Left lobe of liver (tissue), 2 donors: Measurements from ENCODE around the gene SLC9C2. TPM values are rescaled to one million over a fixed set of nuclear protein-coding genes. Genes with fewer than 3 reads are reported as not detected.
A peak's percentile ranks its signal among the peaks of the same experiment; 100 is the strongest.
"Not testable (repeated sequence)": the region's sequence is repeated elsewhere in the genome, so short reads cannot be mapped to it uniquely, and the experiment has no call there.

Experiments used
- ATAC-seq: fragments of 200-7000 bp; cut with Tn5 transposase; one replicate; pipeline ENCODE4 v1.9.1; 2020; ENCODE audit warnings: mild to moderate bottlenecking, moderate library complexity
- DNase-seq: peaks from one replicate; pipeline ENCODE4 v3.0.0-alpha.2; 2020; ENCODE audit warnings: low spot score
- total RNA-seq: library from RNA; stranded (reverse); gene quantifications from one replicate; pipeline ENCODE4 v1.2.1, GENCODE V29; 2021
- donor health status: DM: no; HTN: no; CAD: no; lungs with moderate emphysema.
- donor health status: DM: no; HTN: yes; CAD: no.

The SLC9C2 gene
- not detected for total RNA-seq

- ATAC-seq, result peak; percentile 75
- DNase-seq, result no peak
These were observed at the start of gene SLC9C2 for GRCh38 chr1:173603056-173603591. TSS of gene SLC9C2 (minus strand) at chr1:173603072. CDS start at chr1:173601776, 1,296 bp downstream.

- DNase-seq, result no peak
These were observed 46.2 kb upstream of the SLC9C2 start for GRCh38 chr1:173648880-173649605.

GRCh38 chr1:173646656-173647055 is 43.8 kb upstream of the SLC9C2 start:
- DNase-seq, result no peak

More at GRCh38 chr1:173648880-173649605, 46.2 kb upstream of the SLC9C2 start:
- ATAC-seq, result no peak

GRCh38 chr1:173642450-173643139 is 39.7 kb upstream of the SLC9C2 start:
- ATAC-seq, DNase-seq: not testable (repeated sequence)

More at GRCh38 chr1:173646656-173647055, 43.8 kb upstream of the SLC9C2 start:
- no peak for ATAC-seq

GRCh38 chr1:173639102-173639501 is 36.2 kb upstream of the SLC9C2 start:
- DNase-seq, result no peak
- no peak for ATAC-seq

- ATAC-seq, result no peak
These were observed 35.5 kb upstream of the SLC9C2 start for GRCh38 chr1:173638043-173639021.

GRCh38 chr1:173637236-173638042 is 34.6 kb upstream of the SLC9C2 start:
- not testable (repeated sequence) for DNase-seq, ATAC-seq

More at GRCh38 chr1:173638043-173639021, 35.5 kb upstream of the SLC9C2 start:
- DNase-seq, result no peak

GRCh38 chr1:173635116-173635515 is 32.2 kb upstream of the SLC9C2 start, which contains the start of gene TEX50:
TSS of gene TEX50 (plus strand) at chr1:173635338. CDS start at chr1:173635522, 184 bp downstream.
- ATAC-seq (no peak), DNase-seq (no peak)

- ATAC-seq, result no peak
- no peak for DNase-seq
These were observed 26.0 kb upstream of the SLC9C2 start for GRCh38 chr1:173628888-173629287.

- DNase-seq (no peak), ATAC-seq (no peak)
These were observed 24.4 kb upstream of the SLC9C2 start for GRCh38 chr1:173627269-173627668.

- no peak for ATAC-seq
- no peak for DNase-seq
These were observed 14.0 kb upstream of the SLC9C2 start for GRCh38 chr1:173616859-173617258.

GRCh38 chr1:173613086-173613485 is 10.2 kb upstream of the SLC9C2 start:
- not testable (repeated sequence) for ATAC-seq, DNase-seq

GRCh38 chr1:173608503-173609216 is 5.8 kb upstream of the SLC9C2 start:
- ATAC-seq (no peak), DNase-seq (no peak)

- DNase-seq, result no peak
- peak; percentile 25 for ATAC-seq
These were observed 1.3 kb downstream of the SLC9C2 start for GRCh38 chr1:173601588-173601987.

GRCh38 chr1:173596097-173596825 is 6.6 kb downstream of the SLC9C2 start:
- ATAC-seq, result no peak

GRCh38 chr1:173591138-173591537 is 11.7 kb downstream of the SLC9C2 start:
- ATAC-seq, DNase-seq: not testable (repeated sequence)

More at GRCh38 chr1:173596097-173596825, 6.6 kb downstream of the SLC9C2 start:
- DNase-seq, result no peak

- DNase-seq (no peak), ATAC-seq (no peak)
These were observed 12.3 kb downstream of the SLC9C2 start for GRCh38 chr1:173590557-173590956.
